WTC11 (cell line): ENCODE measurements around the gene TNP2. TPM values are rescaled to one million over a fixed set of nuclear protein-coding genes. Genes with fewer than 3 reads are reported as not detected.

Experiments used
- CBFB ChIP-seq: sonication (generic); formaldehyde crosslinking; IDR thresholded peaks from 2 replicates; pipeline ENCODE4 v1.8.1; 2022; ENCODE audit warnings: mild to moderate bottlenecking, low read depth, missing genetic modification reagents
- EMX1 ChIP-seq: fragments of 250-450 bp; sonication (Bioruptor Pico); IDR thresholded peaks from 2 replicates; pipeline ENCODE4 v1.8.0; 2021; ENCODE audit warnings: mild to moderate bottlenecking
- ETV6 ChIP-seq: sonication (generic); formaldehyde crosslinking; IDR thresholded peaks from 2 replicates; pipeline ENCODE4 v1.8.1; 2022; ENCODE audit warnings: mild to moderate bottlenecking, missing genetic modification reagents
- JUN ChIP-seq: sonication (generic); formaldehyde crosslinking; IDR thresholded peaks from 2 replicates; pipeline ENCODE4 v1.8.0; 2023; ENCODE audit warnings: mild to moderate bottlenecking, missing genetic modification reagents
- NFE2L1 ChIP-seq: sonication (generic); formaldehyde crosslinking; IDR thresholded peaks from 2 replicates; pipeline ENCODE4 v1.8.1; 2023; ENCODE audit warnings: missing genetic modification reagents
- NR2C2 ChIP-seq: sonication (generic); formaldehyde crosslinking; IDR thresholded peaks from 2 replicates; pipeline ENCODE4 v1.8.0; 2022; ENCODE audit warnings: mild to moderate bottlenecking, missing genetic modification reagents
- OVOL2 ChIP-seq: fragments of 250-450 bp; sonication (Bioruptor Pico); IDR thresholded peaks from 2 replicates; pipeline ENCODE4 v1.9.0; 2021; ENCODE audit warnings: mild to moderate bottlenecking, borderline replicate concordance
- PRRX2 ChIP-seq: fragments of 250-450 bp; sonication (Bioruptor Pico); IDR thresholded peaks from 2 replicates; pipeline ENCODE4 v1.8.0; 2021; ENCODE audit warnings: mild to moderate bottlenecking
- RELA ChIP-seq: sonication (generic); formaldehyde crosslinking; IDR thresholded peaks from 2 replicates; pipeline ENCODE4 v1.8.1; 2022; ENCODE audit warnings: missing genetic modification reagents, mild to moderate bottlenecking, borderline replicate concordance
- SMAD4 ChIP-seq: sonication (generic); formaldehyde crosslinking; IDR thresholded peaks from 2 replicates; pipeline ENCODE4 v1.8.0; 2022; ENCODE audit warnings: mild to moderate bottlenecking, missing genetic modification reagents
- ZNF121 ChIP-seq: sonication (generic); formaldehyde crosslinking; IDR thresholded peaks from 2 replicates; pipeline ENCODE4 v1.8.0; 2023; ENCODE audit warnings: missing genetic modification reagents
- total RNA-seq: library from RNA; stranded (reverse); gene quantifications from 3 replicates; pipeline ENCODE4 v1.2.3, GENCODE V29; 2021
- TF ChIP-seq, protein P1 (sequence below): sonication (generic); formaldehyde crosslinking; IDR thresholded peaks from 2 replicates; pipeline ENCODE4 v1.8.0; 2022; ENCODE audit warnings: missing genetic modification reagents
- TF ChIP-seq, protein P2 (sequence below): fragments of 250-450 bp; sonication (Bioruptor Pico); IDR thresholded peaks from 2 replicates; pipeline ENCODE4 v1.9.0; 2021; ENCODE audit warnings: moderate library complexity, mild to moderate bottlenecking, inconsistent platforms, borderline replicate concordance
- TF ChIP-seq, protein P3 (sequence below): sonication (generic); formaldehyde crosslinking; IDR thresholded peaks from 2 replicates; pipeline ENCODE4 v1.8.1; 2023; ENCODE audit warnings: mild to moderate bottlenecking, missing genetic modification reagents, moderate library complexity
- TF ChIP-seq, protein P4 (sequence below): sonication (generic); formaldehyde crosslinking; IDR thresholded peaks from 2 replicates; pipeline ENCODE4 v1.8.1; 2022; ENCODE audit warnings: mild to moderate bottlenecking, moderate library complexity, missing genetic modification reagents
- TF ChIP-seq, protein P5 (sequence below): sonication (generic); formaldehyde crosslinking; IDR thresholded peaks from 2 replicates; pipeline ENCODE4 v1.8.0; 2022; ENCODE audit warnings: mild to moderate bottlenecking, missing genetic modification reagents
- TF ChIP-seq, protein P6 (sequence below): sonication (generic); formaldehyde crosslinking; IDR thresholded peaks from 2 replicates; pipeline ENCODE4 v1.8.0; 2023; ENCODE audit warnings: mild to moderate bottlenecking, missing genetic modification reagents
- TF ChIP-seq, protein P7 (sequence below): sonication (generic); formaldehyde crosslinking; conservative IDR thresholded peaks from 2 replicates; pipeline ENCODE4 v1.8.1; 2023; ENCODE audit warnings: mild to moderate bottlenecking, low read depth, missing genetic modification reagents, moderate library complexity
- TF ChIP-seq, protein P8 (sequence below): sonication (generic); formaldehyde crosslinking; IDR thresholded peaks from 2 replicates; pipeline ENCODE4 v1.8.0; 2023; ENCODE audit warnings: missing genetic modification reagents, mild to moderate bottlenecking, borderline replicate concordance
- TF ChIP-seq, protein P9 (sequence below): sonication (generic); formaldehyde crosslinking; IDR thresholded peaks from 2 replicates; pipeline ENCODE4 v1.8.0; 2022; ENCODE audit warnings: mild to moderate bottlenecking, missing genetic modification reagents
- TF ChIP-seq, protein P10 (sequence below): sonication (generic); formaldehyde crosslinking; IDR thresholded peaks from 2 replicates; pipeline ENCODE4 v1.8.0; 2023; ENCODE audit warnings: missing genetic modification reagents

Gene TNP2
- total RNA-seq, 1 experiment from 2014 or later, result not detected

DNA sequence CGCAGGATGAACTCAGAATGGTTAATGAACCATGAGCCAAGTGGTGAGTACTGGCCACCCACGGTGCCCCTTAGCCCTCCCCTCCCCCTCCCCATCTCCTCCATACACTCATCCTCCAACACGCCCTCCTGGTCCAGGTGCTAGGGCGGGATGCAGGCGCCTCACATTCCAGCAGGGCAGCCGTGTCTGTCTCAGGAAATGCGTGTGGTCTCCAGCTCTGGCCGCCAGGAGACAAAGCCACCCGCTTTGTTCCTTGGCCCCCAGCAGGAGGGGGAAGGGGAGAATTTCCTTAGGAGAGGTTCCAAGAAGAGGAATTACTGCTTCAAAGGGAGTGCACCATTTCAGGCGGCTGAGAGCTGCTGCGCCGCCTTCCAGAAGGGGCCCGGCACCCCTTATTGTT lies 46.4 kb upstream of the TNP2 start (continued):
- TF ChIP-seq, protein P1, sequence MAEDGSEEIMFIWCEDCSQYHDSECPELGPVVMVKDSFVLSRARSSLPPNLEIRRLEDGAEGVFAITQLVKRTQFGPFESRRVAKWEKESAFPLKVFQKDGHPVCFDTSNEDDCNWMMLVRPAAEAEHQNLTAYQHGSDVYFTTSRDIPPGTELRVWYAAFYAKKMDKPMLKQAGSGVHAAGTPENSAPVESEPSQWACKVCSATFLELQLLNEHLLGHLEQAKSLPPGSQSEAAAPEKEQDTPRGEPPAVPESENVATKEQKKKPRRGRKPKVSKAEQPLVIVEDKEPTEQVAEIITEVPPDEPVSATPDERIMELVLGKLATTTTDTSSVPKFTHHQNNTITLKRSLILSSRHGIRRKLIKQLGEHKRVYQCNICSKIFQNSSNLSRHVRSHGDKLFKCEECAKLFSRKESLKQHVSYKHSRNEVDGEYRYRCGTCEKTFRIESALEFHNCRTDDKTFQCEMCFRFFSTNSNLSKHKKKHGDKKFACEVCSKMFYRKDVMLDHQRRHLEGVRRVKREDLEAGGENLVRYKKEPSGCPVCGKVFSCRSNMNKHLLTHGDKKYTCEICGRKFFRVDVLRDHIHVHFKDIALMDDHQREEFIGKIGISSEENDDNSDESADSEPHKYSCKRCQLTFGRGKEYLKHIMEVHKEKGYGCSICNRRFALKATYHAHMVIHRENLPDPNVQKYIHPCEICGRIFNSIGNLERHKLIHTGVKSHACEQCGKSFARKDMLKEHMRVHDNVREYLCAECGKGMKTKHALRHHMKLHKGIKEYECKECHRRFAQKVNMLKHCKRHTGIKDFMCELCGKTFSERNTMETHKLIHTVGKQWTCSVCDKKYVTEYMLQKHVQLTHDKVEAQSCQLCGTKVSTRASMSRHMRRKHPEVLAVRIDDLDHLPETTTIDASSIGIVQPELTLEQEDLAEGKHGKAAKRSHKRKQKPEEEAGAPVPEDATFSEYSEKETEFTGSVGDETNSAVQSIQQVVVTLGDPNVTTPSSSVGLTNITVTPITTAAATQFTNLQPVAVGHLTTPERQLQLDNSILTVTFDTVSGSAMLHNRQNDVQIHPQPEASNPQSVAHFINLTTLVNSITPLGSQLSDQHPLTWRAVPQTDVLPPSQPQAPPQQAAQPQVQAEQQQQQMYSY, result no peak
- TF ChIP-seq JUN (no peak), NR2C2 (CRISPR knock-in tag) (no peak), ZNF121 (CRISPR knock-in tag) (no peak), NFE2L1 (no peak), SMAD4 (CRISPR knock-in tag) (peak; percentile 84; the same call in 1 of the 2 replicates), EMX1 (CRISPR knock-in tag) (no peak), OVOL2 (CRISPR knock-in tag) (no peak), RELA (CRISPR knock-in tag) (no peak), CBFB (CRISPR knock-in tag) (0 out of 2 replicates have a peak, but pooled peaks have one; percentile 37), PRRX2 (CRISPR knock-in tag) (no peak), ETV6 (CRISPR knock-in tag) (peak; percentile 91)
- TF ChIP-seq, protein P2, sequence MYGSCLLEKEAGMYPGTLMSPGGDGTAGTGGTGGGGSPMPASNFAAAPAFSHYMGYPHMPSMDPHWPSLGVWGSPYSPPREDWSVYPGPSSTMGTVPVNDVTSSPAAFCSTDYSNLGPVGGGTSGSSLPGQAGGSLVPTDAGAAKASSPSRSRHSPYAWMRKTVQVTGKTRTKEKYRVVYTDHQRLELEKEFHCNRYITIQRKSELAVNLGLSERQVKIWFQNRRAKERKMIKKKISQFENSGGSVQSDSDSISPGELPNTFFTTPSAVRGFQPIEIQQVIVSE (CRISPR knock-in tag), result no peak
- TF ChIP-seq, protein P3, sequence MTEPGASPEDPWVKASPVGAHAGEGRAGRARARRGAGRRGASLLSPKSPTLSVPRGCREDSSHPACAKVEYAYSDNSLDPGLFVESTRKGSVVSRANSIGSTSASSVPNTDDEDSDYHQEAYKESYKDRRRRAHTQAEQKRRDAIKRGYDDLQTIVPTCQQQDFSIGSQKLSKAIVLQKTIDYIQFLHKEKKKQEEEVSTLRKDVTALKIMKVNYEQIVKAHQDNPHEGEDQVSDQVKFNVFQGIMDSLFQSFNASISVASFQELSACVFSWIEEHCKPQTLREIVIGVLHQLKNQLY, result no peak
- TF ChIP-seq, protein P4, sequence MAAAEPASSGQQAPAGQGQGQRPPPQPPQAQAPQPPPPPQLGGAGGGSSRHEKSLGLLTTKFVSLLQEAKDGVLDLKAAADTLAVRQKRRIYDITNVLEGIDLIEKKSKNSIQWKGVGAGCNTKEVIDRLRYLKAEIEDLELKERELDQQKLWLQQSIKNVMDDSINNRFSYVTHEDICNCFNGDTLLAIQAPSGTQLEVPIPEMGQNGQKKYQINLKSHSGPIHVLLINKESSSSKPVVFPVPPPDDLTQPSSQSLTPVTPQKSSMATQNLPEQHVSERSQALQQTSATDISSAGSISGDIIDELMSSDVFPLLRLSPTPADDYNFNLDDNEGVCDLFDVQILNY, result 0 out of 2 replicates have a peak, but pooled peaks have one; percentile 47
- TF ChIP-seq, protein P5, sequence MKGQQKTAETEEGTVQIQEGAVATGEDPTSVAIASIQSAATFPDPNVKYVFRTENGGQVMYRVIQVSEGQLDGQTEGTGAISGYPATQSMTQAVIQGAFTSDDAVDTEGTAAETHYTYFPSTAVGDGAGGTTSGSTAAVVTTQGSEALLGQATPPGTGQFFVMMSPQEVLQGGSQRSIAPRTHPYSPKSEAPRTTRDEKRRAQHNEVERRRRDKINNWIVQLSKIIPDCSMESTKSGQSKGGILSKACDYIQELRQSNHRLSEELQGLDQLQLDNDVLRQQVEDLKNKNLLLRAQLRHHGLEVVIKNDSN (CRISPR knock-in tag), result 0 out of 2 replicates have a peak, but pooled peaks have one; percentile 30
- TF ChIP-seq, protein P6, sequence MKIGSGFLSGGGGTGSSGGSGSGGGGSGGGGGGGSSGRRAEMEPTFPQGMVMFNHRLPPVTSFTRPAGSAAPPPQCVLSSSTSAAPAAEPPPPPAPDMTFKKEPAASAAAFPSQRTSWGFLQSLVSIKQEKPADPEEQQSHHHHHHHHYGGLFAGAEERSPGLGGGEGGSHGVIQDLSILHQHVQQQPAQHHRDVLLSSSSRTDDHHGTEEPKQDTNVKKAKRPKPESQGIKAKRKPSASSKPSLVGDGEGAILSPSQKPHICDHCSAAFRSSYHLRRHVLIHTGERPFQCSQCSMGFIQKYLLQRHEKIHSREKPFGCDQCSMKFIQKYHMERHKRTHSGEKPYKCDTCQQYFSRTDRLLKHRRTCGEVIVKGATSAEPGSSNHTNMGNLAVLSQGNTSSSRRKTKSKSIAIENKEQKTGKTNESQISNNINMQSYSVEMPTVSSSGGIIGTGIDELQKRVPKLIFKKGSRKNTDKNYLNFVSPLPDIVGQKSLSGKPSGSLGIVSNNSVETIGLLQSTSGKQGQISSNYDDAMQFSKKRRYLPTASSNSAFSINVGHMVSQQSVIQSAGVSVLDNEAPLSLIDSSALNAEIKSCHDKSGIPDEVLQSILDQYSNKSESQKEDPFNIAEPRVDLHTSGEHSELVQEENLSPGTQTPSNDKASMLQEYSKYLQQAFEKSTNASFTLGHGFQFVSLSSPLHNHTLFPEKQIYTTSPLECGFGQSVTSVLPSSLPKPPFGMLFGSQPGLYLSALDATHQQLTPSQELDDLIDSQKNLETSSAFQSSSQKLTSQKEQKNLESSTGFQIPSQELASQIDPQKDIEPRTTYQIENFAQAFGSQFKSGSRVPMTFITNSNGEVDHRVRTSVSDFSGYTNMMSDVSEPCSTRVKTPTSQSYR, result peak; percentile 94
- TF ChIP-seq, protein P7, sequence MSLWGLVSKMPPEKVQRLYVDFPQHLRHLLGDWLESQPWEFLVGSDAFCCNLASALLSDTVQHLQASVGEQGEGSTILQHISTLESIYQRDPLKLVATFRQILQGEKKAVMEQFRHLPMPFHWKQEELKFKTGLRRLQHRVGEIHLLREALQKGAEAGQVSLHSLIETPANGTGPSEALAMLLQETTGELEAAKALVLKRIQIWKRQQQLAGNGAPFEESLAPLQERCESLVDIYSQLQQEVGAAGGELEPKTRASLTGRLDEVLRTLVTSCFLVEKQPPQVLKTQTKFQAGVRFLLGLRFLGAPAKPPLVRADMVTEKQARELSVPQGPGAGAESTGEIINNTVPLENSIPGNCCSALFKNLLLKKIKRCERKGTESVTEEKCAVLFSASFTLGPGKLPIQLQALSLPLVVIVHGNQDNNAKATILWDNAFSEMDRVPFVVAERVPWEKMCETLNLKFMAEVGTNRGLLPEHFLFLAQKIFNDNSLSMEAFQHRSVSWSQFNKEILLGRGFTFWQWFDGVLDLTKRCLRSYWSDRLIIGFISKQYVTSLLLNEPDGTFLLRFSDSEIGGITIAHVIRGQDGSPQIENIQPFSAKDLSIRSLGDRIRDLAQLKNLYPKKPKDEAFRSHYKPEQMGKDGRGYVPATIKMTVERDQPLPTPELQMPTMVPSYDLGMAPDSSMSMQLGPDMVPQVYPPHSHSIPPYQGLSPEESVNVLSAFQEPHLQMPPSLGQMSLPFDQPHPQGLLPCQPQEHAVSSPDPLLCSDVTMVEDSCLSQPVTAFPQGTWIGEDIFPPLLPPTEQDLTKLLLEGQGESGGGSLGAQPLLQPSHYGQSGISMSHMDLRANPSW (CRISPR knock-in tag), result no peak
- TF ChIP-seq, protein P8, sequence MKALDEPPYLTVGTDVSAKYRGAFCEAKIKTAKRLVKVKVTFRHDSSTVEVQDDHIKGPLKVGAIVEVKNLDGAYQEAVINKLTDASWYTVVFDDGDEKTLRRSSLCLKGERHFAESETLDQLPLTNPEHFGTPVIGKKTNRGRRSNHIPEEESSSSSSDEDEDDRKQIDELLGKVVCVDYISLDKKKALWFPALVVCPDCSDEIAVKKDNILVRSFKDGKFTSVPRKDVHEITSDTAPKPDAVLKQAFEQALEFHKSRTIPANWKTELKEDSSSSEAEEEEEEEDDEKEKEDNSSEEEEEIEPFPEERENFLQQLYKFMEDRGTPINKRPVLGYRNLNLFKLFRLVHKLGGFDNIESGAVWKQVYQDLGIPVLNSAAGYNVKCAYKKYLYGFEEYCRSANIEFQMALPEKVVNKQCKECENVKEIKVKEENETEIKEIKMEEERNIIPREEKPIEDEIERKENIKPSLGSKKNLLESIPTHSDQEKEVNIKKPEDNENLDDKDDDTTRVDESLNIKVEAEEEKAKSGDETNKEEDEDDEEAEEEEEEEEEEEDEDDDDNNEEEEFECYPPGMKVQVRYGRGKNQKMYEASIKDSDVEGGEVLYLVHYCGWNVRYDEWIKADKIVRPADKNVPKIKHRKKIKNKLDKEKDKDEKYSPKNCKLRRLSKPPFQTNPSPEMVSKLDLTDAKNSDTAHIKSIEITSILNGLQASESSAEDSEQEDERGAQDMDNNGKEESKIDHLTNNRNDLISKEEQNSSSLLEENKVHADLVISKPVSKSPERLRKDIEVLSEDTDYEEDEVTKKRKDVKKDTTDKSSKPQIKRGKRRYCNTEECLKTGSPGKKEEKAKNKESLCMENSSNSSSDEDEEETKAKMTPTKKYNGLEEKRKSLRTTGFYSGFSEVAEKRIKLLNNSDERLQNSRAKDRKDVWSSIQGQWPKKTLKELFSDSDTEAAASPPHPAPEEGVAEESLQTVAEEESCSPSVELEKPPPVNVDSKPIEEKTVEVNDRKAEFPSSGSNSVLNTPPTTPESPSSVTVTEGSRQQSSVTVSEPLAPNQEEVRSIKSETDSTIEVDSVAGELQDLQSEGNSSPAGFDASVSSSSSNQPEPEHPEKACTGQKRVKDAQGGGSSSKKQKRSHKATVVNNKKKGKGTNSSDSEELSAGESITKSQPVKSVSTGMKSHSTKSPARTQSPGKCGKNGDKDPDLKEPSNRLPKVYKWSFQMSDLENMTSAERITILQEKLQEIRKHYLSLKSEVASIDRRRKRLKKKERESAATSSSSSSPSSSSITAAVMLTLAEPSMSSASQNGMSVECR, result 0 out of 2 replicates have a peak, but pooled peaks have one; percentile 12
- TF ChIP-seq, protein P9, sequence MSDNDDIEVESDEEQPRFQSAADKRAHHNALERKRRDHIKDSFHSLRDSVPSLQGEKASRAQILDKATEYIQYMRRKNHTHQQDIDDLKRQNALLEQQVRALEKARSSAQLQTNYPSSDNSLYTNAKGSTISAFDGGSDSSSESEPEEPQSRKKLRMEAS, result peak; percentile 70
- TF ChIP-seq, protein P10, sequence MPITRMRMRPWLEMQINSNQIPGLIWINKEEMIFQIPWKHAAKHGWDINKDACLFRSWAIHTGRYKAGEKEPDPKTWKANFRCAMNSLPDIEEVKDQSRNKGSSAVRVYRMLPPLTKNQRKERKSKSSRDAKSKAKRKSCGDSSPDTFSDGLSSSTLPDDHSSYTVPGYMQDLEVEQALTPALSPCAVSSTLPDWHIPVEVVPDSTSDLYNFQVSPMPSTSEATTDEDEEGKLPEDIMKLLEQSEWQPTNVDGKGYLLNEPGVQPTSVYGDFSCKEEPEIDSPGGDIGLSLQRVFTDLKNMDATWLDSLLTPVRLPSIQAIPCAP, result no peak
